GM19099 (cell line): ENCODE data around the gene SOD3.

Experiments used
- POLR2A ChIP-seq: IDR thresholded peaks from 3 replicates; pipeline ENCODE4 v1.6.1; 2011; ENCODE audit warnings: low read depth; ENCODE audit not compliant: insufficient read length; ENCODE audit errors: extremely low read depth

Gene SOD3

GRCh38 chr4:24840826-24841543, 45.6 kb downstream of the SOD3 start:
- TF ChIP-seq POLR2A: no peak

GRCh38 chr4:24842356-24842755, 47.0 kb downstream of the SOD3 start:
- TF ChIP-seq POLR2A: no peak

GRCh38 chr4:24843096-24843495, 47.7 kb downstream of the SOD3 start:
- no peak for TF ChIP-seq POLR2A

- TF ChIP-seq POLR2A: no peak
Measured at GRCh38 chr4:24845132-24845531, 49.8 kb downstream of the SOD3 start.

GRCh38 chr4:24845902-24846301, 50.5 kb downstream of the SOD3 start:
- TF ChIP-seq POLR2A: no peak

- TF ChIP-seq POLR2A: no peak
Measured at GRCh38 chr4:24846716-24847115, 51.3 kb downstream of the SOD3 start.

- no peak for TF ChIP-seq POLR2A
Measured at GRCh38 chr4:24849351-24849750, 54.0 kb downstream of the SOD3 start.

- TF ChIP-seq POLR2A: no peak
Measured at GRCh38 chr4:24849756-24850155, 54.4 kb downstream of the SOD3 start.
